ENCODE data around the gene NELFE.

DNA sequence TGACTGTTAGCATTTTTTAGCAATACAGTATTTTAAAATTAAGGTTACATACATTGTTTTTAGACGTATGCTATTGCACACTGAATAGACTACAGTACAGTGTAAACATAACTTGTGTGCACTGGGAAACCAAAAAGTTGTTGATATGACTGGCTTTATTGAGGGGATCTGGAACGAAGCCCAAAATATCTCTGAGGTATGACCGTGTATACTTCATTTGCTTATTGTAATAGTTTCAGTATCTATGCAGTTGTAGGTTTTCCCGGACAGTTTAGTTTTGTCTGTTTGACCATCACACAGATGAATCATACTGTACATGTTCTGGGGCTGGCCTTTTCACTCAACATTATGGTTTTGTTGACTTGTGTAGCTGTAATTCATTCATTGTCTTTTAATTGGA, 50.0 kb downstream of the NELFE start:
- TF ChIP-seq, protein P1, sequence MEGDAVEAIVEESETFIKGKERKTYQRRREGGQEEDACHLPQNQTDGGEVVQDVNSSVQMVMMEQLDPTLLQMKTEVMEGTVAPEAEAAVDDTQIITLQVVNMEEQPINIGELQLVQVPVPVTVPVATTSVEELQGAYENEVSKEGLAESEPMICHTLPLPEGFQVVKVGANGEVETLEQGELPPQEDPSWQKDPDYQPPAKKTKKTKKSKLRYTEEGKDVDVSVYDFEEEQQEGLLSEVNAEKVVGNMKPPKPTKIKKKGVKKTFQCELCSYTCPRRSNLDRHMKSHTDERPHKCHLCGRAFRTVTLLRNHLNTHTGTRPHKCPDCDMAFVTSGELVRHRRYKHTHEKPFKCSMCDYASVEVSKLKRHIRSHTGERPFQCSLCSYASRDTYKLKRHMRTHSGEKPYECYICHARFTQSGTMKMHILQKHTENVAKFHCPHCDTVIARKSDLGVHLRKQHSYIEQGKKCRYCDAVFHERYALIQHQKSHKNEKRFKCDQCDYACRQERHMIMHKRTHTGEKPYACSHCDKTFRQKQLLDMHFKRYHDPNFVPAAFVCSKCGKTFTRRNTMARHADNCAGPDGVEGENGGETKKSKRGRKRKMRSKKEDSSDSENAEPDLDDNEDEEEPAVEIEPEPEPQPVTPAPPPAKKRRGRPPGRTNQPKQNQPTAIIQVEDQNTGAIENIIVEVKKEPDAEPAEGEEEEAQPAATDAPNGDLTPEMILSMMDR (IDR thresholded peaks at IDR 0.05; ENCODE audit: insufficient read depth, low read depth, low read length), result no peak
- TF ChIP-seq EZH2 (IDR thresholded peaks at IDR 0.05; ENCODE audit: insufficient read depth, low read length), result no peak

All from astrocyte (in vitro differentiated cells and primary cell).